ENCODE data around the gene ABCB11.
A peak's percentile ranks its signal among the peaks of the same experiment; 100 is the strongest.
"Not testable (repeated sequence)": the region's sequence is repeated elsewhere in the genome, so short reads cannot be mapped to it uniquely, and the experiment has no call there.

The ABCB11 gene

DNA sequence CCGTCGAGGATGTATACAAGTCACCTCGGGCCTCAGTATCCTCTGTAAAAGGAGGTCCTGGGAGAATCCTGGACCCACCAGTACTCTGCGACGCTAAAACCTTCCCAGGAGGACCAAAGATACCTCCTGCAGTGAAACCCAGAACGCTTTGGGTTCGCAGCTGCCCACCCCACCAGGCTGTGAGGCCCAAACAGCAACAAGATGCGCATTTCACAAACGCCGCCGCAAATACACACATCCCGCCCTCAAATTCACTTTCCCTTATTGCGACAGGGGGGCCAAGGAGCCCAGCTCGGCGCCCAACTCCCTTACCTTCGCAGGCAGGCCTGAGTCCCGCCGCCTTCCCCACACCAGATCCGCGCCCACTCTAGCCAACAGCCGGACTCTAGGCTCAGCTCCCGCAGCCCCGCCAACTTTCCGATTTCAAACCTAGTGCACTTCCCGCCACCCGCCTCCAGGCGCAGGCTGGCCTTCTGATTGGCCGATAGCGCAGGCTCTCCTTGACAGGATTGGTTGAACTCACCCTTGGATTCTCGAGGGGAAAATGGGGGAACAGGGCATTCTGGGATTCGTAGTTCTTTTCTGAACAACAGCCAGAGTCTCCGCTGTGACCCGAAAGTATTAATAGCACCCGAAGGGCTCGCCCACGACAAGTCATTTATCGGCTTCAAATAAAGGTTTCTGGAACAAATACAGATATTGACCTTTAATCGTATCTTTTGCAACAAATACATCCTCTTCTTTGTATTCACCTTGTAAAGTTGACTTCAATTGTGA lies 140.9 kb downstream of the ABCB11 start, which contains the start of gene SPC25:
TSS of gene SPC25 (minus strand) at position 425 of the 777 bp plus-strand sequence. CDS start 911 bp downstream, outside the sequence.
- DNase-seq (ENCODE audit: low read depth): peak; percentile 83

DNA sequence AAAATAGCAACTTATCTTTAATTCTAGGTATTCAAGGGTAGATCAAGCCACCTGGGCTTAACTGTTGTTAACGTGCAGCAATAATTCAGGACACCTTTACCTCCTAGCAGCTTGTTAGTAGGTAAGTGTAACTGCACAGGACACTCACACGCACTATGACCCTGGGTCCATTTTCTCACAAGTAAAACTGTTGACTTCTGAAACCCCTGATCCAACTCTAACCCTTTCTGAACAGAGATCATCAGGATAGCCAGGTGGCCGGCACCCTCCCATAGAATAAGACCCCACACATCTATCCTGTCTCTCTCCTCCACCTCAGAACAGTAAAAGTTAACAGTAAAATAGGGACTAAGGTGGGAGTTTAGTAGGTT lies 141.5 kb downstream of the ABCB11 start:
- no peak for DNase-seq (ENCODE audit: low read depth)

DNA sequence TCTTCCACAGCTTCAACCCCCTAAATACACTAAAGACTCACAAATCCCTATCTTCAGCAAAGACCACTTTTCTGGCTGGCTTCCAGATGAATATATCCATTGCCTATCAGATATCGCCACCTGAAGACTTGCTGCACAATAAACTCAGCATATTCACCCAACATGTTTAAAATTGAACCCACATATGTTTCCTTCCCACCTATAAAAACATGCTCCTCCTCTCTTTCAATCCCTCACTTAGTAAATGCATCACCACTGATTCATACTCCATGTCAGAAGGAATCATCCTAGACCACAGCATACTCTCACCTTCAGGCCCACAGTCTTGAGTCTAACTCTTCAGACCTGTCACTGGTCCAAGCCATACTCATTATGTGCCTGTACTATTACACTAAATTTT lies 146.1 kb downstream of the ABCB11 start:
- DNase-seq (ENCODE audit: low read depth): no peak

DNA sequence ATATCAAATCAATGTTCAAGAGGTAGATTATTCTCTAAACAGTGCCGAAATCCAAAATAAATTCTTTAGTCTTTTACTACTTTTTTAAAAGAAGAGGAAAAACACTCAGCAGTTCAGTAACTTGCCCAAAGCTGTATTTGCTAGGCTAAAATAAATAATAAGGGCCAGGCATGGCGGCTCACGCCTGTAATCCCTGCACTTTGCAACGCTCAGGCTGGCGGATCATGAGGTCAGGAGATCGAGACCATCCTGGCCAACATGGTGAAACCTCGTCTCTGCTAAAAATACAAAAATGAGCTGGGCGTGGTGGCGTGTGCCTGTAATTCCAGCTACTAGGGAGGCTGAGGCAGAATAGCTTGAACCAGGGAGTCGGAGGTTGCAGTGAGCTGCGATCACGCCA lies 149.0 kb downstream of the ABCB11 start:
- not testable (repeated sequence) for DNase-seq (ENCODE audit: low read depth)

GRCh38 chr2:168874368-168875054 lies 156.6 kb downstream of the ABCB11 start:
- DNase-seq (ENCODE audit: low read depth): no peak

- DNase-seq (ENCODE audit: low read depth): not testable (repeated sequence)
Observed at GRCh38 chr2:168870824-168871223, 160.3 kb downstream of the ABCB11 start.

Data from activated T-cell treated with anti-CD3 and anti-CD28 coated beads for 24 hours (primary cell).